Thyroid gland (tissue), 4 donors: ENCODE data around the gene TRPM2. TPM values are rescaled to one million over a fixed set of nuclear protein-coding genes. Genes with fewer than 3 reads are reported as not detected.

ENCODE experiments used
- DNase-seq, 2 donors: peaks; one replicate each; pipeline ENCODE4 v3.0.0-alpha.2; 2019
- H3K27ac ChIP-seq, 3 donors: fragments of 200-600 bp; sonication (generic); 1 replicate in 2 of 3; 2 replicates in 1 of 3; pipeline ENCODE4 v1.5.1; 2016 to 2019; ENCODE audit warnings: mild to moderate bottlenecking in 1 of 3, moderate library complexity in 1 of 3
- H3K27me3 ChIP-seq: fragments of 200-600 bp; sonication (generic); one replicate; pipeline ENCODE4 v1.5.1; 2019
- H3K36me3 ChIP-seq, 2 donors: fragments of 200-600 bp; sonication (generic); one replicate each; pipeline ENCODE4 v1.5.1; 2016 to 2019
- H3K4me1 ChIP-seq, 2 donors: fragments of 200-600 bp; sonication (generic); one replicate each; pipeline ENCODE4 v1.5.1; 2017 to 2019
- H3K4me3 ChIP-seq, 3 donors: fragments of 200-600 bp; sonication (generic); replicated peaks in 1 of 3; 1 replicate in 2 of 3; 2 replicates in 1 of 3; pipeline ENCODE4 v1.5.1; 2016; ENCODE audit warnings: mild to moderate bottlenecking in 1 of 3
- H3K9me3 ChIP-seq: fragments of 200-600 bp; sonication (generic); one replicate; pipeline ENCODE4 v1.5.1; 2017
- POLR2A ChIP-seq, 2 donors: fragments of 450-650 bp; IDR thresholded peaks; one replicate each; pipeline ENCODE4 v1.6.1; 2017; ENCODE audit warnings: antibody characterized with exemption in 2 of 2, mild to moderate bottlenecking in 2 of 2, moderate library complexity in 1 of 2
- WGBS, 2 donors: methylation state at CpG; one replicate each; pipeline ENCODE4 v1.1.5; 2017; 5-methylcytosine and 5-hydroxymethylcytosine counted together
- intact Hi-C: fragments of 100-400 bp; cut with DNase I; formaldehyde crosslinking; loops from one replicate; pipeline ENCODE4 v1.15.1; 2023
- total RNA-seq, 4 donors: library from RNA; depleted of rRNA; stranded (reverse); fragments of >200 nt; gene quantifications; one replicate each; pipeline ENCODE4 v1.2.3, GENCODE V29; 2016
- TF ChIP-seq, protein P1 (sequence below), 6 experiments: fragments of 200-600 bp in 3 of 6; fragments of 450-650 bp in 3 of 6; sonication (generic) in 3 of 6; IDR thresholded peaks; one replicate each; pipeline ENCODE4 v1.5.1; 2016 to 2019; ENCODE audit warnings: antibody characterized with exemption in 6 of 6, mild to moderate bottlenecking in 2 of 6, inconsistent platforms in 1 of 6, moderate library complexity in 1 of 6

TRPM2 gene
- total RNA-seq, 4 donors from 2014 or later = 0.67 to 2.6 (median 0.88) TPM

DNA sequence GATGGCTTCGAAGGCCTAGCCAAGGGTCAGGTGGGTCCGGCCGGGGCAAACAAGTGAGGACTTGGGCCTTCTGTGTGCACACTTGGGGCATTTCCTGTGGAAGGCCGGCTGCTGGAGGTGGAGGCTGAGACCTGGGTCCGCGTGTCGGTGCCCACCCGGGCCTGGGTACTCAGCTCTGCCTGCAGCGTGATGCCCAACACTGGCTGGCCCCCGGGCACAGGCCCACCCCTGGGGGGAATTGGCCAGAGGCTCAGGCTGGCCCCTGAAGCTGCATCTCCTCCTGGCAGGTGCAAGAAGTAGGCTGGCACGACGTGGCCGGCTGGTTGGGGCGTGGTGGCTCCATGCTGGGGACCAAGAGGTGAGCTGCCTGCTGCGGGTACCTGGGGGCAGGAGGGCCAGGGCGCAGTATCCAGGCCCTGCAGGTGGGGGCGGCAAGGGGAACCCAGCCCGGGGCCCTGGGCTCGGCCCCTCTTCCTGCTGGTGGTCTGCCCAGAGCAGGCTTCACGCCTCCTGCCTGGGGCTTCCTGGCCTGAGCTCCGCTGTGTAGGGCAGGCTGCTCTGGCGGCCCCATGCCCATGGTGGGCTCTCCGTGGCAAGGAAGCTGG lies 31.5 kb upstream of the TRPM2 start:
- H3K36me3 ChIP-seq = peaks cover 34 to 43% of the 10 kb centered on the region in 2 donors

DNA sequence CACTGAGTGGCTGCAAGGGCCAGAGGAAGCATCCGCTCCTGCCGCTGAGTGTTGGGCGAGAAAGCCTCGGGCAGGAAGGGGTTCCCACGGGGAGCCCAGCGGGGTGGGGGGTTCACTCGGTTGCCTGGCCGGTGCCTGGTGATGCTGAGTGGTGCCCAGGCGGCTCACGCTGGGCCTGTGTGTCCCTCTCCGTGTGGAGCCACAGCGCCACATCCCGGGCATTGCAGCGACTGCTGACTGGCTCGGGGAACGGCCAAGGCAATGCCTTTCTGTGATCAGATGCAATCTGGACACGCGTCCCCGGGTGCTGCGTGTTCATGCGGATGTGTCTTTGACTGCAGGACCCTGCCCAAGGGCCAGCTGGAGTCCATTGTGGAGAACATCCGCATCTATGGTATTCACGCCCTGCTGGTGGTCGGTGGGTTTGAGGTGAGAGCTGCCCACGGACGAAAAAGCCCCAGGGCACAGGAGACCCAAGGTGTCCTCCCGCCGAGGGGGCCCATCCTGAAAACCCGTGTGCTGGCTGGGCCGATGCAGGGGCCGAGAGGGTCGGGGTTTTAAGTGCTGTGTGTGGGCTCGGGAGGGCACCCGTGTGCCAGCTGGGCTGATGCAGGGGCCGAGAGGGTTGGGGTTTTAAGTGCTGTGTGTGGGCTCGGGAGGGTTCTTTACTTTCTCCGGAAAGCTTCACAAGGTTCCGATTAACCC lies 30.6 kb upstream of the TRPM2 start:
- TF ChIP-seq, protein P1, sequence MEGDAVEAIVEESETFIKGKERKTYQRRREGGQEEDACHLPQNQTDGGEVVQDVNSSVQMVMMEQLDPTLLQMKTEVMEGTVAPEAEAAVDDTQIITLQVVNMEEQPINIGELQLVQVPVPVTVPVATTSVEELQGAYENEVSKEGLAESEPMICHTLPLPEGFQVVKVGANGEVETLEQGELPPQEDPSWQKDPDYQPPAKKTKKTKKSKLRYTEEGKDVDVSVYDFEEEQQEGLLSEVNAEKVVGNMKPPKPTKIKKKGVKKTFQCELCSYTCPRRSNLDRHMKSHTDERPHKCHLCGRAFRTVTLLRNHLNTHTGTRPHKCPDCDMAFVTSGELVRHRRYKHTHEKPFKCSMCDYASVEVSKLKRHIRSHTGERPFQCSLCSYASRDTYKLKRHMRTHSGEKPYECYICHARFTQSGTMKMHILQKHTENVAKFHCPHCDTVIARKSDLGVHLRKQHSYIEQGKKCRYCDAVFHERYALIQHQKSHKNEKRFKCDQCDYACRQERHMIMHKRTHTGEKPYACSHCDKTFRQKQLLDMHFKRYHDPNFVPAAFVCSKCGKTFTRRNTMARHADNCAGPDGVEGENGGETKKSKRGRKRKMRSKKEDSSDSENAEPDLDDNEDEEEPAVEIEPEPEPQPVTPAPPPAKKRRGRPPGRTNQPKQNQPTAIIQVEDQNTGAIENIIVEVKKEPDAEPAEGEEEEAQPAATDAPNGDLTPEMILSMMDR (IDR thresholded peaks at IDR 0.05) = no peak
- no peak for TF ChIP-seq POLR2A (IDR thresholded peaks at IDR 0.05)
- DNase-seq = no peak
- intact Hi-C loops = no loop called here
- WGBS, 2 donors = 92 to 96% methylated on average over 26 to 35 of the region's 38 CpGs
- peaks cover 33 to 48% of the 10 kb centered on the region in 2 donors for H3K36me3 ChIP-seq
- H3K4me3 ChIP-seq = no peak overlapping the region
- no peaks in the 10 kb centered on the region for H3K9me3 ChIP-seq
- H3K27ac ChIP-seq = no peak overlapping the region
- H3K4me1 ChIP-seq = no peaks in the 10 kb centered on the region
- no peaks in the 10 kb centered on the region for H3K27me3 ChIP-seq

More for the DNA sequence above, 31.5 kb upstream of the TRPM2 start:
- Histone ChIP-seq H3K4me3 (no peak overlapping the region), H3K27ac (no peak overlapping the region), H3K27me3 (no peaks in the 10 kb centered on the region), H3K4me1 (no peaks in the 10 kb centered on the region), H3K9me3 (no peaks in the 10 kb centered on the region)
- DNase-seq = no peak
- TF ChIP-seq POLR2A (IDR thresholded peaks at IDR 0.05) = no peak
- TF ChIP-seq, protein P1 (IDR thresholded peaks at IDR 0.05) = no peak
- WGBS, 2 donors = 99 to 100% methylated on average over 11 of the region's 23 CpGs
- intact Hi-C loops = no loop called here

DNA sequence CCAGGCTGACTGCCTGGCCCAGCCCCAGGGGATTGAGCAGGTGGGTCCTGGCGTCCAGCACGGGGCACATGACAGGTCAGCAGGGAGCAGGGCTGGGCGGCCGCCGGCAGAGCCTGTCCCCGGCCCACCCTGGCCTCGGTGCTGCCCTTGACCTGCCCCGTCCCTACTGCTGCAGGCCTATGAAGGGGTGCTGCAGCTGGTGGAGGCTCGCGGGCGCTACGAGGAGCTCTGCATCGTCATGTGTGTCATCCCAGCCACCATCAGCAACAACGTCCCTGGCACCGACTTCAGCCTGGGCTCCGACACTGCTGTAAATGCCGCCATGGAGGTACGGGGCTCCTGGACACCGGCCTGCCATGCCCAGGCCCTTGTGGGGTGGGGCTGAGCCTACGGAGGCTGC lies 29.8 kb upstream of the TRPM2 start:
- H3K4me1 ChIP-seq = peaks cover 0 to under 1% of the 10 kb centered on the region in 2 donors
- TF ChIP-seq, protein P1 (IDR thresholded peaks at IDR 0.05) = no peak
- TF ChIP-seq POLR2A (IDR thresholded peaks at IDR 0.05) = no peak
- 92 to 98% methylated on average over 9 of the region's 20 CpGs for WGBS, 2 donors
- peaks cover 33 to 48% of the 10 kb centered on the region in 2 donors for H3K36me3 ChIP-seq
- no peaks in the 10 kb centered on the region for H3K9me3 ChIP-seq
- no peaks in the 10 kb centered on the region for H3K27me3 ChIP-seq
- no peak overlapping the region for H3K27ac ChIP-seq
- H3K4me3 ChIP-seq = no peak overlapping the region
- DNase-seq = no peak
- intact Hi-C loops = no loop called here

DNA sequence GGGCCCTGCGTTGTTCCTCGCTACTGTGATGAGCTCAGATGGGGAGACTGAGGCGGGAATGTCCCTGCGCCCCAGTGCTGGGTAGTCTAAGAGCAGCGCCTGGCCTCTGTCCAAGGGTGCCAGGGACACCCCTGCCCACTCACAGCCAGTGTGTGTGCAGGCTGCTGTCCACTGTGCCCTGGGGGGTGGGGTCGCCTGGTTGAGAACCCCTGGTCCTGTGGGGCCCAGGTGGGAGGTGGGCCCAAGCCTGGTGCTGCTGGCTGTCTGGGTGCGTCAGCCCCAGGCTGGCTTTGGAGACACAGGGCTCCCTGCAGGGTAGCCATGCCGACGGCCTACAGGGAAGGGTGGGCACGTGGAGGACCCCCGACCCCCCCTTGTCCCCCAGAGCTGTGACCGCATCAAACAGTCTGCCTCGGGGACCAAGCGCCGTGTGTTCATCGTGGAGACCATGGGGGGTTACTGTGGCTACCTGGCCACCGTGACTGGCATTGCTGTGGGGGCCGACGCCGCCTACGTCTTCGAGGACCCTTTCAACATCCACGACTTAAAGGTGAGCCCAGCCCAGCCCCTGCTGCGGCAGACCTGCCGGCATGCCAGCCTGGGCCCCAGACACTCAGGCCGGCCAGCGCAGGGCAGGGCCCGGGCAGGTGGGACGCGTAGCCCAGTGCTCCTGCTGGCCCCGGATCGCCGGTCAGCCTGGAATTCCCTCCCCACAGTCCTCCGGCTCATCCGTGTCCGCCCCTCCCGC lies 29.1 kb upstream of the TRPM2 start:
- H3K27me3 ChIP-seq = no peaks in the 10 kb centered on the region
- WGBS, 2 donors = 92 to 100% methylated on average over 2 to 5 of the region's 37 CpGs
- no peak overlapping the region for H3K27ac ChIP-seq
- H3K36me3 ChIP-seq = peaks cover 33 to 48% of the 10 kb centered on the region in 2 donors
- DNase-seq = no peak
- peaks cover 5 to 6% of the 10 kb centered on the region in 2 donors for H3K4me1 ChIP-seq
- H3K4me3 ChIP-seq = no peak overlapping the region
- no peaks in the 10 kb centered on the region for H3K9me3 ChIP-seq
- TF ChIP-seq POLR2A (IDR thresholded peaks at IDR 0.05) = no peak
- TF ChIP-seq, protein P1 (IDR thresholded peaks at IDR 0.05) = no peak
- intact Hi-C loops = no loop called here

DNA sequence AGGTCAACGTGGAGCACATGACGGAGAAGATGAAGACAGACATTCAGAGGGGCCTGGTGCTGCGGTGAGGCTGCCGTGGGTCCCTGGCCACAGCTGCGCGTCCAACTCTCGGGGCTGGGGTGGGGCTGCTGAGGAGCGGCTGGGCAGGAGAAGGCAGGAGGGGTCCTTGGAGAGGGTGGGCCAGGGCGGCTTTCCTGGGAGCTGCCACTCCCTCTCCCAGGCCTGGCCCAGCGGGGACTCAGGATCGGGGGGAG lies 28.6 kb upstream of the TRPM2 start:
- Histone ChIP-seq H3K9me3 (no peaks in the 10 kb centered on the region), H3K4me1 (peaks cover 5 to 6% of the 10 kb centered on the region in 2 donors), H3K4me3 (no peak overlapping the region), H3K36me3 (peaks cover 33 to 46% of the 10 kb centered on the region in 2 donors), H3K27ac (no peak overlapping the region), H3K27me3 (no peaks in the 10 kb centered on the region)
- no peak for DNase-seq
- TF ChIP-seq POLR2A (IDR thresholded peaks at IDR 0.05) = no peak
- TF ChIP-seq, protein P1 (IDR thresholded peaks at IDR 0.05) = no peak
- 92 to 96% methylated on average over 8 to 9 of the region's 11 CpGs for WGBS, 2 donors
- intact Hi-C loops = no loop called here
